Measurements from ENCODE around the gene STAM2.

GRCh38 chr2:152175368-152176112, at the start of gene STAM2:
- TF ChIP-seq ZNF565 (CRISPR knock-in tag; conservative IDR thresholded peaks at IDR 0.05; ENCODE audit: low read depth), result no peak
- TF ChIP-seq CREB5 (CRISPR knock-in tag; IDR thresholded peaks at IDR 0.05; ENCODE audit: low read depth), result no peak
- TF ChIP-seq BACH2 (CRISPR knock-in tag; IDR thresholded peaks at IDR 0.05; ENCODE audit: borderline replicate concordance), result no peak
- TF ChIP-seq PATZ1 (CRISPR knock-in tag; IDR thresholded peaks at IDR 0.05; ENCODE audit: borderline replicate concordance), result no peak
- no peak for TF ChIP-seq PPARA (CRISPR knock-in tag; IDR thresholded peaks at IDR 0.05; ENCODE audit: borderline replicate concordance)
- no peak for TF ChIP-seq ARNTL (CRISPR knock-in tag; IDR thresholded peaks at IDR 0.05; ENCODE audit: borderline replicate concordance, low read depth)
- TF ChIP-seq ZFP30 (CRISPR knock-in tag; IDR thresholded peaks at IDR 0.05), result no peak
- no peak for TF ChIP-seq CSRNP3 (CRISPR knock-in tag; IDR thresholded peaks at IDR 0.05)
- TF ChIP-seq ZNF8 (CRISPR knock-in tag; IDR thresholded peaks at IDR 0.05), result no peak
- TF ChIP-seq ISL1 (CRISPR knock-in tag; IDR thresholded peaks at IDR 0.05), result no peak

Data from SK-N-SH treated with all-trans-retinoic acid at 6 μM for 48 hours (cell line).